Common myeloid progenitor, CD34-positive (primary cell): ENCODE measurements around the gene TMEM170B.

Experiments used
- CTCF ChIA-PET: fragments of 350-600 bp; sonication (Branson Sonifier 250); formaldehyde crosslinking; loops from one replicate; lab custom pipeline; 2021; ENCODE audit warnings: antibody characterized with exemption; lab: Charles Lee
- POLR2A ChIA-PET: fragments of 350-600 bp; sonication (Branson Sonifier 250); formaldehyde crosslinking; loops from one replicate; lab custom pipeline; 2021; ENCODE audit warnings: antibody characterized with exemption; lab: Charles Lee
- DNase-seq, 3 donors: peaks; one replicate each; pipeline versions ENCODE4 v3.0.0 to v3.0.0-alpha.2; 2013
- H3K27ac ChIP-seq, 2 experiments: 1 replicate in 1 of 2; 2 replicates in 1 of 2; pipeline ENCODE4 v1.7.0; 2013; ENCODE audit warnings: inconsistent platforms in 2 of 2, low read length in 2 of 2, mild to moderate bottlenecking in 2 of 2, low read depth in 1 of 2, moderate library complexity in 1 of 2; ENCODE audit not compliant: severe bottlenecking in 2 of 2, insufficient read depth in 1 of 2, poor library complexity in 1 of 2
- H3K27me3 ChIP-seq, 5 experiments: replicated peaks in 2 of 5; 1 replicate in 3 of 5; 2 replicates in 2 of 5; pipeline versions ENCODE4 v1.6.1 to v1.7.0; 2013; ENCODE audit warnings: low read length in 4 of 5, mild to moderate bottlenecking in 2 of 5, moderate library complexity in 2 of 5, inconsistent platforms in 1 of 5; ENCODE audit not compliant: insufficient read depth in 5 of 5, control insufficient read depth in 4 of 5
- H3K36me3 ChIP-seq, 4 experiments: 1 replicate in 2 of 4; 2 replicates in 2 of 4; pipeline versions ENCODE4 v1.6.1 to v1.7.0; 2013; ENCODE audit warnings: low read length in 3 of 4, control low read depth in 1 of 4, mild to moderate bottlenecking in 1 of 4; ENCODE audit not compliant: control insufficient read depth in 4 of 4, insufficient read depth in 4 of 4
- H3K4me1 ChIP-seq, 4 experiments: 1 replicate in 3 of 4; 2 replicates in 1 of 4; pipeline versions ENCODE4 v1.6.1 to v1.7.1; 2013; ENCODE audit warnings: low read length in 3 of 4, mild to moderate bottlenecking in 3 of 4, control low read depth in 1 of 4, inconsistent platforms in 1 of 4, moderate library complexity in 1 of 4; ENCODE audit not compliant: control insufficient read depth in 4 of 4, insufficient read depth in 4 of 4; ENCODE audit errors: control extremely low read depth in 1 of 4
- H3K4me3 ChIP-seq, 7 experiments: 1 replicate in 4 of 7; 2 replicates in 3 of 7; pipeline versions ENCODE4 v1.5.1 to v1.7.0; 2013; ENCODE audit warnings: mild to moderate bottlenecking in 7 of 7, low read length in 6 of 7, moderate library complexity in 6 of 7, inconsistent platforms in 2 of 7, low read depth in 2 of 7, control low read depth in 1 of 7; ENCODE audit not compliant: insufficient read depth in 4 of 7, control insufficient read depth in 1 of 7; ENCODE audit errors: extremely low read depth in 1 of 7
- H3K9me3 ChIP-seq, 5 experiments: 1 replicate in 4 of 5; 2 replicates in 1 of 5; pipeline versions ENCODE4 v1.6.1 to v1.7.1; 2013; ENCODE audit warnings: low read length in 4 of 5, mild to moderate bottlenecking in 2 of 5, inconsistent platforms in 1 of 5, low read depth in 1 of 5, moderate library complexity in 1 of 5; ENCODE audit not compliant: control insufficient read depth in 4 of 5, insufficient read depth in 2 of 5; ENCODE audit errors: control extremely low read depth in 1 of 5
- WGBS: methylation state at CpG from one replicate; pipeline ENCODE4 v1.1.5; 2013; ENCODE audit not compliant: insufficient coverage; 5-methylcytosine and 5-hydroxymethylcytosine counted together

TMEM170B gene

GRCh38 chr6:11631539-11631938 lies 94.0 kb downstream of the TMEM170B start:
- POLR2A ChIA-PET, result no interaction called here
- Histone ChIP-seq H3K27ac (no peak overlapping the region), H3K27me3 (no peaks in the 10 kb centered on the region), H3K4me1 (peaks cover 0 to 14% (median 6%) of the 10 kb centered on the region in 4 experiments), H3K4me3 (no peak overlapping the region), H3K9me3 (no peaks in the 10 kb centered on the region), H3K36me3 (no peaks in the 10 kb centered on the region)
- CTCF ChIA-PET, result no interaction called here
- 100% methylated on average over 4 of the region's 5 CpGs for WGBS
- DNase-seq, result no peak

GRCh38 chr6:11632231-11632630 lies 94.7 kb downstream of the TMEM170B start:
- H3K36me3 ChIP-seq, result no peaks in the 10 kb centered on the region
- H3K4me3 ChIP-seq, result no peak overlapping the region
- ChIA-PET POLR2A (no interaction called here), CTCF (interaction anchor here (1.3 kb wide), 1 partner anchor 23 kb away, joined by 3 read pairs; no protein-coding TSS in a partner anchor)
- no peak overlapping the region for H3K27ac ChIP-seq
- no peaks in the 10 kb centered on the region for H3K9me3 ChIP-seq
- 79% methylated on average over 9 of the region's 9 CpGs for WGBS
- H3K27me3 ChIP-seq, result no peaks in the 10 kb centered on the region
- no peak for DNase-seq
- H3K4me1 ChIP-seq, result peaks cover 0 to 14% (median 6%) of the 10 kb centered on the region in 4 experiments

GRCh38 chr6:11632795-11633511 lies 95.4 kb downstream of the TMEM170B start:
- WGBS, result 98% methylated on average over 10 of the region's 11 CpGs
- ChIA-PET CTCF (interaction anchor here (0.6 to 1.3 kb wide), 3 partner anchors 20 to 1126 kb away, joined by 3 to 4 read pairs (median 3); no protein-coding TSS in a partner anchor), POLR2A (no interaction called here)
- no peak overlapping the region for H3K27ac ChIP-seq
- no peaks in the 10 kb centered on the region for H3K9me3 ChIP-seq
- H3K27me3 ChIP-seq, result no peaks in the 10 kb centered on the region
- H3K4me3 ChIP-seq, result no peak overlapping the region
- no peaks in the 10 kb centered on the region for H3K36me3 ChIP-seq
- peaks cover 0 to 11% (median 5%) of the 10 kb centered on the region in 4 experiments for H3K4me1 ChIP-seq
- no peak for DNase-seq
